HepG2 (cell line): ENCODE results near the gene CAPZA2. TPM values are rescaled to one million over a fixed set of nuclear protein-coding genes. Genes with fewer than 3 reads are reported as not detected.
A peak's percentile ranks its signal among the peaks of the same experiment; 100 is the strongest.

Source experiments
- ELK4 ChIP-seq: sonication (generic); formaldehyde crosslinking; IDR thresholded peaks from 2 replicates; pipeline ENCODE4 v1.9.0; 2021; ENCODE audit warnings: missing genetic modification reagents, borderline replicate concordance
- GATA4 ChIP-seq: sonication (generic); IDR thresholded peaks from 2 replicates; pipeline ENCODE4 v1.6.1; 2016; ENCODE audit warnings: antibody characterized with exemption, low read depth, borderline replicate concordance
- HDAC2 ChIP-seq: sonication (generic); formaldehyde crosslinking; IDR thresholded peaks from 2 replicates; pipeline ENCODE4 v1.4.0; 2020; ENCODE audit warnings: missing genetic modification reagents
- HMG20B ChIP-seq: conservative IDR thresholded peaks from 2 replicates; pipeline ENCODE4 v1.6.1; 2016; ENCODE audit warnings: missing genetic modification reagents, missing compliant biosample characterization
- HOXA3 ChIP-seq: sonication (generic); formaldehyde crosslinking; IDR thresholded peaks from 2 replicates; pipeline ENCODE4 v1.5.0; 2020; ENCODE audit warnings: missing genetic modification reagents
- KDM5A ChIP-seq: fragments of 200-600 bp; sonication (generic); IDR thresholded peaks from 2 replicates; pipeline ENCODE4 v1.7.0; 2018; ENCODE audit warnings: antibody characterized with exemption, mild to moderate bottlenecking, low read length, borderline replicate concordance
- KLF12 ChIP-seq: sonication (generic); formaldehyde crosslinking; IDR thresholded peaks from 2 replicates; pipeline ENCODE4 v1.4.0; 2020; ENCODE audit warnings: missing genetic modification reagents, borderline replicate concordance
- NR3C1 ChIP-seq: sonication (generic); formaldehyde crosslinking; IDR thresholded peaks from 2 replicates; pipeline ENCODE4 v1.4.0; 2020; ENCODE audit warnings: missing genetic modification reagents
- PHF8 ChIP-seq: sonication (generic); formaldehyde crosslinking; IDR thresholded peaks from 2 replicates; pipeline ENCODE4 v1.5.0; 2020; ENCODE audit warnings: missing genetic modification reagents
- PITX1 ChIP-seq: sonication (generic); formaldehyde crosslinking; IDR thresholded peaks from 2 replicates; pipeline ENCODE4 v1.5.1; 2020; ENCODE audit warnings: mild to moderate bottlenecking, missing genetic modification reagents
- RAD51 ChIP-seq: fragments of 450-650 bp; IDR thresholded peaks from 2 replicates; pipeline ENCODE4 v1.6.1; 2016; ENCODE audit warnings: borderline replicate concordance
- SOX5 ChIP-seq: IDR thresholded peaks from 2 replicates; pipeline ENCODE4 v1.6.1; 2016; ENCODE audit warnings: borderline replicate concordance
- SOX6 ChIP-seq, 2 experiments: fragments of 450-650 bp in 1 of 2; sonication (generic) in 1 of 2; formaldehyde crosslinking in 1 of 2; IDR thresholded peaks; 2 replicates each; pipeline versions ENCODE4 v1.4.0 to v1.6.1; 2017 to 2020; ENCODE audit warnings: antibody characterized with exemption in 1 of 2, mild to moderate bottlenecking in 1 of 2, missing genetic modification reagents in 1 of 2
- ZBTB37 ChIP-seq: sonication (generic); formaldehyde crosslinking; IDR thresholded peaks from 2 replicates; pipeline ENCODE4 v1.4.0; 2020; ENCODE audit warnings: mild to moderate bottlenecking, missing genetic modification reagents
- ZMAT3 ChIP-seq: sonication (generic); formaldehyde crosslinking; conservative IDR thresholded peaks from 2 replicates; pipeline ENCODE4 v1.7.0; 2021; ENCODE audit warnings: missing genetic modification reagents
- ZNF317 ChIP-seq: sonication (generic); formaldehyde crosslinking; IDR thresholded peaks from 2 replicates; pipeline ENCODE4 v1.5.0; 2020; ENCODE audit warnings: mild to moderate bottlenecking, missing genetic modification reagents
- ZNF33B ChIP-seq: sonication (generic); formaldehyde crosslinking; IDR thresholded peaks from 2 replicates; pipeline ENCODE4 v1.5.1; 2020; ENCODE audit warnings: mild to moderate bottlenecking, missing genetic modification reagents
- ZNF460 ChIP-seq: sonication (generic); formaldehyde crosslinking; IDR thresholded peaks from 2 replicates; pipeline ENCODE4 v1.5.1; 2020; ENCODE audit warnings: missing genetic modification reagents, mild to moderate bottlenecking, borderline replicate concordance
- ZNF501 ChIP-seq: sonication (generic); formaldehyde crosslinking; IDR thresholded peaks from 2 replicates; pipeline ENCODE4 v1.5.1; 2020; ENCODE audit warnings: mild to moderate bottlenecking, moderate library complexity, missing genetic modification reagents
- ZNF670 ChIP-seq: sonication (generic); formaldehyde crosslinking; IDR thresholded peaks from 2 replicates; pipeline ENCODE4 v1.8.0; 2022; ENCODE audit warnings: mild to moderate bottlenecking, missing genetic modification reagents, borderline replicate concordance
- ZNF687 ChIP-seq: sonication (generic); formaldehyde crosslinking; IDR thresholded peaks from 2 replicates; pipeline ENCODE4 v1.5.1; 2020; ENCODE audit warnings: mild to moderate bottlenecking, missing genetic modification reagents, moderate library complexity
- ZNF737 ChIP-seq: sonication (generic); formaldehyde crosslinking; IDR thresholded peaks from 2 replicates; pipeline ENCODE4 v1.5.0; 2020; ENCODE audit warnings: missing genetic modification reagents, mild to moderate bottlenecking, borderline replicate concordance
- ZSCAN5A ChIP-seq: sonication (generic); formaldehyde crosslinking; IDR thresholded peaks from 2 replicates; pipeline ENCODE4 v1.8.0; 2022; ENCODE audit warnings: mild to moderate bottlenecking, missing genetic modification reagents, borderline replicate concordance
- polyA plus RNA-seq, 8 experiments: library from polyadenylated mRNA; depleted of rRNA in 3 of 8; stranded (reverse) in 7 of 8; unstranded in 1 of 8; fragments of >200 nt; fragmentation: Illumina TruSeq in 4 of 8; extraction: Trizol in 4 of 8; gene quantifications; 2 replicates each; pipeline versions ENCODE4 v1.2.1 to v1.2.3, GENCODE V29; 2011 to 2016; ENCODE audit warnings: low read depth in 4 of 8, missing spikeins in 1 of 8, mixed read lengths in 1 of 8; ENCODE audit not compliant: insufficient read depth in 1 of 8
- total RNA-seq, 5 experiments: library from RNA; depleted of rRNA; stranded (reverse); fragments of >200 nt; fragmentation: Illumina TruSeq; extraction: Trizol; gene quantifications; 2 replicates each; pipeline ENCODE4 v1.2.3, GENCODE V29; 2016; ENCODE audit warnings: low read depth in 1 of 5

Gene CAPZA2
- total and polyA plus RNA-seq, 2 of the 13 experiments (the other 11 are each of a cell fraction or from before 2014, with no cell fraction given), result 38.4 to 199 TPM

- TF ChIP-seq ZSCAN5A (CRISPR knock-in tag) (no peak), ZMAT3 (CRISPR knock-in tag) (no peak), HMG20B (CRISPR knock-in tag) (no peak), ELK4 (no peak), PHF8 (CRISPR knock-in tag) (peak; percentile 51), ZNF460 (CRISPR knock-in tag) (no peak), ZNF670 (CRISPR knock-in tag) (no peak), HOXA3 (0 out of 2 replicates have a peak, but pooled peaks have one; percentile 11), NR3C1 (CRISPR knock-in tag) (no peak), ZNF737 (no peak), SOX6 (IDR thresholded peaks at IDR 0.05) (no peak), SOX6 (CRISPR knock-in tag; IDR thresholded peaks at IDR 0.05) (no peak), ZNF687 (CRISPR knock-in tag) (peak; percentile 45; the same call in 1 of the 2 replicates), ZNF501 (CRISPR knock-in tag) (no peak), HDAC2 (no peak), ZBTB37 (CRISPR knock-in tag) (no peak), SOX5 (CRISPR knock-in tag) (no peak), KLF12 (CRISPR knock-in tag) (no peak), KDM5A (peak; percentile 51; the same call in 1 of the 2 replicates), GATA4 (peak; percentile 35; the same call in 1 of the 2 replicates), ZNF317 (no peak), RAD51 (no peak), PITX1 (CRISPR knock-in tag) (0 out of 2 replicates have a peak, but pooled peaks have one; percentile 7), ZNF33B (0 out of 2 replicates have a peak, but pooled peaks have one; percentile 28)
These were observed 91.1 kb downstream of the CAPZA2 start, which contains the start of gene ST7 (continued) for GRCh38 chr7:116953372-116953905.
